ENCODE data around the gene FBXO39.

FBXO39 gene

DNA sequence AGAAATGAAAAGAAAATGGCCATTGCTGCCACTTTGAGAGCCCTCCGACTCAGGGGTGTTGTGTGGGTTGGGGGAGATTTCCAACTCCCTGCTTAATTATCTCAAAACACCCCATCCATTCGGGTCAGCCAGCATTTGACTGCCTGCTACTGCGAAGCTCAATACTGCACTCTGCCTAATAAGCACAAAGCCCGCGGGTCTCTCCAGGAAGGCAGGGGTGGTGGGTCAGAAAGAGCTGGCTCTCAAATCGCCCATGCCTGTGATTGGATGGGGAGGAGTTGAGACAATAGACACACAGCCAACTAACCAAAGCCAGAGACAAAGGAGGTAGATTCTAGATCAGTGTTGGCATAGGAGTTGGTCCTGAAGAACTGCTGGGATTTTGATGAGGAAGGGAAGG lies 22.5 kb upstream of the FBXO39 start:
- no peak for TF ChIP-seq CTCF (IDR thresholded peaks at IDR 0.05; ENCODE audit: insufficient read depth, low read depth, low read length, missing control alignments)
- DNase-seq (ENCODE audit: low read depth) = no peak
- H3K4me3 ChIP-seq (ENCODE audit: low read length) = no peak overlapping the region

DNA sequence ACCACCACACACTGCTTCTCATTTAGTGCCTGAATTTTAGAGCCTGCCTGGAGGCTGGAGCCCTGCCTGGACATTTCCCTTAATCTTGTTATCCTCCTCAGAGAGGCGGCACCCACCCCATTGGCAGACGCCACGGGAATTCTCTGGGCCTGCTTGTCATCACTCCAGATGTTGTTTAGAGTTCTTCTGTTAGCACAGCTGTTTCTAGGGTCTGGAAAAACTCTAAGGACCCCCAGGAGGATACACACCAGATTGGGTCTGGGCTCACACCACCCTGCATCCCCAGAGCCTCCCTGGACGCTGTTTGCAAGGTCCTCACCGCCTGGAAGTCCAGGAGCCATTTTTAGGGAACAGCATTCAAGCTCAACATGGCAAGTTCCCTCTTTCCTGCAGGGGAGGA lies 20.7 kb upstream of the FBXO39 start:
- TF ChIP-seq CTCF (IDR thresholded peaks at IDR 0.05; ENCODE audit: insufficient read depth, low read depth, low read length, missing control alignments) = no peak
- DNase-seq (ENCODE audit: low read depth) = no peak
- no peak overlapping the region for H3K4me3 ChIP-seq (ENCODE audit: low read length)

- no peak within 1 kb of the TSS for H3K4me3 ChIP-seq (ENCODE audit: low read length)
- DNase-seq (ENCODE audit: low read depth) = no peak
- no peak for TF ChIP-seq CTCF (IDR thresholded peaks at IDR 0.05; ENCODE audit: insufficient read depth, low read depth, low read length, missing control alignments)
Measured at GRCh38 chr17:6755731-6756184, 20.3 kb upstream of the FBXO39 start, which contains the start of gene XAF1. XAF1 (plus strand) TSS chr17:6756046; CDS start chr17:6756079, 33 bp downstream.

DNA sequence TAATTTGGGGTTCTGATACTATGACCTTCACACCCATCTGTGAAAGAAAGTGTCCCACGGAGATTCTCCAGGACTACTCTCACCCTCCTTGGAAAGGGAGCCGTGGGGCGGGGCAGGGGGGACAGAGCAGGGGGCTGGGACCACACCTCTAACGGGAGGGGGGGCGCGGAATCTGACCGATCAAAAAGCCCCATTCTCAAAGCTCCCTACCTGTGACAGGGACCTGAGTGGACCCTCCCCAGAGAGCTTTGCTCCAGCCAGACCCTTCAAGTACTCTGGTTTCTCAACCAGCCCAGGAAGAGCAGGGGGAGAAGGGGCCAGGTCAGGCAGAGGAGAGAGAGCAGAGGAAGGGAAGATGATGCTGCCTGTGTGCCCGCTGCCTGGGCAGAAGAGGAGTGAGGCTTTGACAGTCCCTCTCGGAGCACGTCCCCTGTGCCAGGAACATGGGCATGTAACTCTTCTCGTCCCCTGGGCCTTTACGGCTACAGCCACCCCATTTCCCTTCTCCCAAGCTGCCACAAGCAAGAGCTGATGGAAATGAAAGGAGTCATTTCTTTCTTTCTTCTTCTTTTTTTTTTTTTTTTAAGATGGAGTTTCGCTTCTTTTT lies 19.5 kb upstream of the FBXO39 start:
- H3K4me3 ChIP-seq (ENCODE audit: low read length) = no peak overlapping the region
- no peak for TF ChIP-seq CTCF (IDR thresholded peaks at IDR 0.05; ENCODE audit: insufficient read depth, low read depth, low read length, missing control alignments)
- DNase-seq (ENCODE audit: low read depth) = no peak

DNA sequence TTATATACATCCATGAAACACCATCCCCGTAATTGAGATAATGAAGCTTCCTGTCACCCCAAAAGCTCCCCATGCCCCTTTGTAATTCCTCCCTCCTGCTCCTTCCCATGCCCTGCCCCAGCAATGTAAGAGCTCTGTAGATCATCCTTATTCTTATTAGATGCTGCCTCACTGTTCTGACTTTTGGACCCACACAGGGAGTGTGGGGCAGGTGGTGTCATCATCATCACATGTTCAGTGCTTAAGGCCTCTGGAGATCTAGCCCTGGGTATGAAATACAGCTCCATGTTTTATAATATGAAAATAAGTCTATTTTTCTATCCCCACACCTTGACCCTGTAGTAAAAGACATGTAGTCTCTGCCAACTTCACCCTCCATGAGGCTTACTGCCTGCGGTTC lies 18.3 kb upstream of the FBXO39 start:
- TF ChIP-seq CTCF (IDR thresholded peaks at IDR 0.05; ENCODE audit: insufficient read depth, low read depth, low read length, missing control alignments) = no peak
- no peak for DNase-seq (ENCODE audit: low read depth)
- no peak overlapping the region for H3K4me3 ChIP-seq (ENCODE audit: low read length)

DNA sequence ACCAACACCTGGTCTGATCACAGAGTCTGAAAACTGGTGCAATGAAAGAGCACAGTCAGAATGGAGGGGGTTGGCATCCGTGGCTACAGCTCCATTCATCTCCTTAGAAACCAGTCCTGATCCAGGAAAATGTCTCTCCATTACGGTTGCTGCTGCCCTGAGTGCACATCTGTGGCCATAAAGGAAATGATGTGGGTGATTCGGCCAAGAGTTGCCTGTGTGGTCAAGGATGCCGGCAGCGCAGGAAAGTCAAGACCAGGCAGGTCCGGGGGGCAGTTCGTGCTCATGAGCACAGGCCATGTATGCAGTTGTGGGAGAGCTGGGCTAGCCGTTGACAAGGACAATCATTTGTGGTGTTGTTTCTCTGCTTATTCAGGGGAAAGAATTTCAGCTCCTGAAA lies 14.2 kb upstream of the FBXO39 start:
- TF ChIP-seq CTCF (IDR thresholded peaks at IDR 0.05; ENCODE audit: insufficient read depth, low read depth, low read length, missing control alignments) = no peak
- DNase-seq (ENCODE audit: low read depth) = no peak
- H3K4me3 ChIP-seq (ENCODE audit: low read length) = no peak overlapping the region

GRCh38 chr17:6768447-6768846 lies 7.6 kb upstream of the FBXO39 start:
- TF ChIP-seq CTCF (IDR thresholded peaks at IDR 0.05; ENCODE audit: insufficient read depth, low read depth, low read length, missing control alignments) = no peak
- no peak for DNase-seq (ENCODE audit: low read depth)
- H3K4me3 ChIP-seq (ENCODE audit: low read length) = no peak overlapping the region

All from epithelial cell of esophagus (primary cell).